ENCODE results near the gene SERINC2.
"Not testable (repeated sequence)": the region's sequence is repeated elsewhere in the genome, so short reads cannot be mapped to it uniquely, and the experiment has no call there.

Gene SERINC2

DNA sequence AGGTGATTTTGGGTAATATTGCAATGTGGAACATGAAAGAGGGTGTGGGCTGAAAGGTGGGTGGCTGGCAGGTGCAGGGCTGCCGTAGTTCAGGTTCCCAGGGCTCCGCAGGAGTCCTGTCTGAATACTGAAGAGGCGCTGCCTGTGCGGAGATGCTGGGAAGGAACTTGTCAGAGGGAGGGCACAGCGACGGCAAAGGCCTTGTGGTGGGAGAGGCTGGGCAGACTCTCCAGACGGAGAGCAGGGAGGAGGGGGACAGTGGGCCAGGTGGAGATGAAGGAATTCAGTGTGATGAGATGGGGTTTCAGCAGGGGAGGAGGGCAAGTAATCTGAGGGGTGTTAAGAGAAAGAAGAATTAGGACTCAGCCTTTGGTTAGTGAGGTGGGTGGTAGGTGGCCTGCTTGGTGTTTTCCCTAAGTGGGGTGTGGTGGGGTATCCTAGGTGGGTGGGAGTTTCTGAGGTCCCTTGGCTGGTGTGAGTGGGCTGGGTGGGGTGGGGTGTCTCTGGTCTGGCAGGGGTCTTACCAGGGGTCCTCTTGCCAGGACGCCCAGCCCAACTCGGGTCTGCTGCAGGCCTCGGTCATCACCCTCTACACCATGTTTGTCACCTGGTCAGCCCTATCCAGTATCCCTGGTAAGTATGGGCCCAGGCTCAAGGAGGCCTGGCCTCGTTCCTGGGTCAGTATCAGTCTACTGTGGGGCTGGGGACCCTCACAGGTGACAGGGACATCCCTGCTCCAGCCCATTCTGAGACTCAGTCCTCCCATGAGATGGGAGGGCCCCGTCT, 15.6 kb downstream of the SERINC2 start:
- no peak for TF ChIP-seq CTCF (IDR thresholded peaks at IDR 0.05; ENCODE audit: low read depth, low read length)
- no peak for DNase-seq (ENCODE audit: extremely low read depth, low read depth)

DNA sequence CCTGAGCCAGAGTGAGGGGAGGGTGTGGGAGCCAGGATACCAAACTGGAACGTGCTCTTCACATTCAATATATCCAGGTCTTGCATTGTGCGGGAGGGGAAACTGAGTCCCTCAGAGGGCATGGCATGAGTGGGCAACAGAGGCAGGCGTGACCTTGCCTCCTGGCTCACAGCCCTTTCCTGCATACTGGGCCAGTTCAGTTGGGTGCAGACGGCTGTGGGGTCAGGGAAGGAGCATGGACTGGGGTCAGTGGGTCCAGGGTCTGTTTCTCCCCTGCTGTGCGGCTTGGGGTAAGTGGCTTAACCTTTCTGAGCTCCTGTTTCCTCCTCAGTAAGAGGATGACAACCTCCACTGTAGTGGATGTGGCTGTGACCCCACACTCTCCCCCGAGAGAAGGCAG, 16.6 kb downstream of the SERINC2 start:
- DNase-seq (ENCODE audit: extremely low read depth, low read depth), result no peak
- no peak for TF ChIP-seq CTCF (IDR thresholded peaks at IDR 0.05; ENCODE audit: low read depth, low read length)

- not testable (repeated sequence) for DNase-seq (ENCODE audit: extremely low read depth, low read depth)
Measured at GRCh38 chr1:31431351-31432257, 18.6 kb downstream of the SERINC2 start.

DNA sequence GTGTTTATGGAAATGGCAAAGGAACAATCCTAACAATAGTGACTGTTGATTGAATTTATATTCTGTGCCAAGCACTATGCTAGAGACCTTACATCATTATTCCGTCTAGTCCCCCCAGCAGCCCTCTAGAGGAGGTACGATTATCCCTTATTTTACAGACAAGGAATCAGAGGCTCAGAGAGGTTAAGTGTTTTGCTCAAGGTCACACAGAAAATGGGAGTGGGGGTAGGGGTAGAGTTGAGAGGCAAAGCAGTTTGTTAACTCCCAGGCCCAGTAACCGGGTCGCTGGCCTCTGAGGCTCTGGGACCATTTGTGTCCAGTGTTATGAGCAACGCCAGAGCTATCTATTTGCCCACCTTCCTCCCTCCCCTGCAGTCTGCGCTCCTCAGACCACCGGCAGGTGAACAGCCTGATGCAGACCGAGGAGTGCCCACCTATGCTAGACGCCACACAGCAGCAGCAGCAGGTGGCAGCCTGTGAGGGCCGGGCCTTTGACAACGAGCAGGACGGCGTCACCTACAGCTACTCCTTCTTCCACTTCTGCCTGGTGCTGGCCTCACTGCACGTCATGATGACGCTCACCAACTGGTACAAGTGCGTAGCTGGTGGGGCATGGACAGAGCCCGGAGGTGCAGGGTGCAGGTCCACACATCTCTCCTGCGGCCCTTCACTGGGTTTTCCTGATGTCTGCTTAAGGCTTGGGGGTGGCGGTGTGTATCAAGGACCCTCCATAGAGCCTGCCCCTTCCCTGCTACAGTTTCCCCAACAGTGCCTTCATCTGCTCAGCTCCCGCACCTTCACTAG, 19.8 kb downstream of the SERINC2 start:
- no peak for TF ChIP-seq CTCF (IDR thresholded peaks at IDR 0.05; ENCODE audit: low read depth, low read length)
- no peak for DNase-seq (ENCODE audit: extremely low read depth, low read depth)

- no peak for TF ChIP-seq CTCF (IDR thresholded peaks at IDR 0.05; ENCODE audit: low read depth, low read length)
- DNase-seq (ENCODE audit: extremely low read depth, low read depth), result no peak
Measured at GRCh38 chr1:31433396-31433930, 20.4 kb downstream of the SERINC2 start.

DNA sequence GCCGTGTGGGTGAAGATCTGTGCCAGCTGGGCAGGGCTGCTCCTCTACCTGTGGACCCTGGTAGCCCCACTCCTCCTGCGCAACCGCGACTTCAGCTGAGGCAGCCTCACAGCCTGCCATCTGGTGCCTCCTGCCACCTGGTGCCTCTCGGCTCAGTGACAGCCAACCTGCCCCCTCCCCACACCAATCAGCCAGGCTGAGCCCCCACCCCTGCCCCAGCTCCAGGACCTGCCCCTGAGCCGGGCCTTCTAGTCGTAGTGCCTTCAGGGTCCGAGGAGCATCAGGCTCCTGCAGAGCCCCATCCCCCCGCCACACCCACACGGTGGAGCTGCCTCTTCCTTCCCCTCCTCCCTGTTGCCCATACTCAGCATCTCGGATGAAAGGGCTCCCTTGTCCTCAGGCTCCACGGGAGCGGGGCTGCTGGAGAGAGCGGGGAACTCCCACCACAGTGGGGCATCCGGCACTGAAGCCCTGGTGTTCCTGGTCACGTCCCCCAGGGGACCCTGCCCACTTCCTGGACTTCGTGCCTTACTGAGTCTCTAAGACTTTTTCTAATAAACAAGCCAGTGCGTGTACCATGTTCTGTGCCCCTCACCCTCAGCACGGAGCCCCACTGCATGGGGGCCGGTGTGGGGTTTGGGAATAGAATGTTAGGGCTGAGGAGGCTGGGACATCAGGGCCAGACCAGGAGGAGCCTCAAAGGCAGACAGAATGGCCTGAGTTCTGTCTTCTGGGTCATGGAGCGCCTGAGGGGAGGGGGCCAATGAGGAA, 21.3 kb downstream of the SERINC2 start:
- DNase-seq (ENCODE audit: extremely low read depth, low read depth), result no peak

More for the DNA sequence above, 21.3 kb downstream of the SERINC2 start:
- no peak for TF ChIP-seq CTCF (IDR thresholded peaks at IDR 0.05; ENCODE audit: low read depth, low read length)
